Superior temporal gyrus (tissue), 1 donor: ENCODE data around the gene HOXD4.

ENCODE experiments used
- DNase-seq: peaks from one replicate; pipeline ENCODE4 v3.0.0-alpha.2; 2016; ENCODE audit errors: extremely low spot score

The HOXD4 gene

DNA sequence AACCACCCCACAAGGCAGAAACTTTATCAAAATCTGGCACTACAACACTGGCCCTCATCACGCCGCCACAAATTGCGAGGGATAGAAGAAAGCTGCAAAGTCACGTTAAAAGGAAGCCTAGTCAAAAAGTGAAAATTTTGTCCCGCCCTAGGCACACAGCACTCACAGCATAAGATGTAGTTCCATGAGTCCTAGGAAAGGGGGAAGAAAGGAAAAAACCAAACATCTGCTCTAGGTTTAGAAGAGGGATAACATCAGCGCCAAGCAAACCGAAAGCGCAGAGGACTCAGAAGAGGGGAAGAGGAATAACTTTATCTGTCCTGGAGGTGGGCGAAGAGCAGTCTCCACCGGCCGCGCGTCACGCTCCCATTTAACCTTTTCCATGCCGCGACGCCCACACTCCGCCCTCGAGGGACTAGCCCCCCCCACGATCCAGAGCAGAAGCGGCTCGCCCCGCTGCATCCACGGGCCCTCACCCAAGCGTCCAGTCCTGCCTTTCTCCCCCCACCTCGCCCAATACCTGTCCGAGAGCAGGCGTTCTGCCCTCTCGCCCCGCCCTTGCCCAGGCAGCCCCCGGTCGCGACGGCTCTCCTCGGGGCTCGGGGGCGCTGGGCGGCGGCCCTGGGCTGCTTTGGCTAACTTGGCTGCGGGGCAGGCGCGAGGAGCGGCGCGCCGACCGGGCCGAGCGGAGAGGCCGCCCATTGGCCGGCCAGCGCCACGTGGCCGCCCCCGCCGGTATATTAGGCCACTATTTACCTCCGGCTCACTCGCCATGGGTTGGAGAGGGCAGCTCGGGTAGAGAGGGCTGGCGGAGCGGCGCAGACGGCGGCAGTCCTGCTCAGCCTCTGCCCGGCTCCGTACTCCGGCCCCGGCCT is 36.8 kb downstream of the HOXD4 start, which contains the start of gene HOXD1:
HOXD1 (plus strand) TSS at position 770 of the 875 bp plus-strand sequence. CDS start 134 bp downstream, outside the sequence.
- DNase-seq: peak; percentile 61

GRCh38 chr2:176188774-176189680 is 37.7 kb downstream of the HOXD4 start:
- DNase-seq: no peak

- no peak for DNase-seq
Observed at GRCh38 chr2:176189681-176190641, 38.6 kb downstream of the HOXD4 start.

GRCh38 chr2:176192351-176192750 is 41.0 kb downstream of the HOXD4 start:
- DNase-seq: no peak

- DNase-seq: peak; percentile 69
Observed at GRCh38 chr2:176193048-176193447, 41.7 kb downstream of the HOXD4 start.

DNA sequence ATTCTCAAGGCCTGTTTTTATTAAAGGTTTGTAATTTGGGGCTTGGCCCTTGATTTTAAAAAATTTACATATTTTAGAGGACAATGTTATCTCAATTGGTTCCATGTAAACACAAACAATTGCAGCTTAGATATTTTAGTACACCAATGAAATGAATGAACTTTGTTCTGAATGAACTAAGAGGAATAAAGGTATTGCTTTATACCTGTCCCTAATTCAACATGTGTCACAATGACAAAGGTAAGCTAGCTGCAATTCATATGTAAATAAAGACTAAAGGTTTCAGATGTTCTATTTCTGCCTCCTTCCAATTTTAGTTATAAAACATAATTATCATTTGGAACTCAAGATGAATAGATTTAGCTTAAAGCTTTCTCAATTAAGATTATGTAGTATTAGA is 48.6 kb downstream of the HOXD4 start:
- no peak for DNase-seq

DNA sequence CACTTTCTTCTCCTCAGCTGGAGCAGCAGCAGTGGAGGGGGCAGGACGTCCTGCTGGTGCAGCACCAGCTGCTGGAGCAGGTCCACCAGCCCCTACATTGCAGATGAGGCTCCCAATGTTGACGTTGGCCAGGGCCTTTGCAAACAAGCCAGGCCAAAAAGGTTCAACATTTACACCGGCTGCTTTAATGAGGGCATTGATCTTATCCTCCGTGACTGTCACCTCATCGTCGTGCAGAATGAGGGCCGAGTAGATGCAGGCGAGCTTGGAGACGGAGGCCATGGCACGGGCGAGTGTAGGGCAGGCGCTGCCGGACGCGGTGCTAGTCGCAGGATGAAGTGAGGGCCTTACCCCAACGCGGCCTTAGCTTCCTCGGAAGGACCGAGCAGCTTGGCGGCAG is 49.6 kb downstream of the HOXD4 start:
- DNase-seq: no peak

- DNase-seq: no peak
Observed at GRCh38 chr2:176202491-176202890, 51.1 kb downstream of the HOXD4 start.
